HFF-Myc (cell line): Measurements from ENCODE around the gene UNC119B.

Experiments
- DNase-seq: peaks from one replicate; pipeline ENCODE4 v3.0.0-alpha.2; 2011; ENCODE audit warnings: low read depth; ENCODE audit errors: extremely low read depth
- H3K4me3 ChIP-seq: replicated peaks from 2 replicates; pipeline ENCODE4 v1.5.1; 2011; ENCODE audit warnings: low read depth, mild to moderate bottlenecking, control low read depth, low read length
- CTCF ChIP-seq: IDR thresholded peaks from 2 replicates; pipeline ENCODE4 v1.5.1; 2012; ENCODE audit warnings: mild to moderate bottlenecking, low read depth, low read length, control low read depth; ENCODE audit errors: missing control alignments

UNC119B gene

GRCh38 chr12:120758798-120759590, 48.7 kb downstream of the UNC119B start:
- no peak for TF ChIP-seq CTCF
- no peak for DNase-seq
- no peak overlapping the region for H3K4me3 ChIP-seq

GRCh38 chr12:120759591-120760348, 49.5 kb downstream of the UNC119B start:
- no peak for DNase-seq
- H3K4me3 ChIP-seq, result no peak overlapping the region
- no peak for TF ChIP-seq CTCF

GRCh38 chr12:120760349-120761254, 50.3 kb downstream of the UNC119B start:
- no peak for DNase-seq
- H3K4me3 ChIP-seq, result no peak overlapping the region
- no peak for TF ChIP-seq CTCF

GRCh38 chr12:120761519-120761934, 51.3 kb downstream of the UNC119B start:
- TF ChIP-seq CTCF, result no peak
- no peak overlapping the region for H3K4me3 ChIP-seq
- DNase-seq, result no peak

- H3K4me3 ChIP-seq, result no peak overlapping the region
- DNase-seq, result no peak
- TF ChIP-seq CTCF, result no peak
Measured at GRCh38 chr12:120762086-120762485, 51.8 kb downstream of the UNC119B start.

- no peak for DNase-seq
- TF ChIP-seq CTCF, result no peak
- H3K4me3 ChIP-seq, result no peak overlapping the region
Measured at GRCh38 chr12:120763250-120763649, 53.0 kb downstream of the UNC119B start.
